Inflammatory macrophage treated with lipopolysaccharide for 1 hour (primary cell): ENCODE measurements around the gene CDH9.
"Not testable (repeated sequence)": the region's sequence is repeated elsewhere in the genome, so short reads cannot be mapped to it uniquely, and the experiment has no call there.

Experiments used
- DNase-seq, 2 donors: peaks; one replicate each; pipeline ENCODE4 v3.0.0-alpha.2; 2020 to 2022

Gene CDH9

GRCh38 chr5:26948921-26949320 lies 89.5 kb downstream of the CDH9 start:
- DNase-seq, result no peak

- DNase-seq, result no peak
These were observed 92.5 kb downstream of the CDH9 start for GRCh38 chr5:26945901-26946300.

GRCh38 chr5:26942481-26942880 lies 95.9 kb downstream of the CDH9 start:
- no peak for DNase-seq

GRCh38 chr5:26940994-26941393 lies 97.4 kb downstream of the CDH9 start:
- no peak for DNase-seq

GRCh38 chr5:26932238-26932637 lies 106.1 kb downstream of the CDH9 start:
- no peak for DNase-seq

GRCh38 chr5:26921439-26921838 lies 116.9 kb downstream of the CDH9 start:
- DNase-seq, result no peak

GRCh38 chr5:26903469-26903868 lies 134.9 kb downstream of the CDH9 start:
- no peak for DNase-seq

GRCh38 chr5:26894719-26895263 lies 143.6 kb downstream of the CDH9 start:
- DNase-seq, result no peak

GRCh38 chr5:26893078-26893477 lies 145.3 kb downstream of the CDH9 start:
- DNase-seq, result no peak

GRCh38 chr5:26889815-26890214 lies 148.6 kb downstream of the CDH9 start:
- DNase-seq, result no peak

GRCh38 chr5:26884481-26884880 lies 153.9 kb downstream of the CDH9 start:
- DNase-seq, result no peak

GRCh38 chr5:26883375-26883774 lies 155.0 kb downstream of the CDH9 start:
- DNase-seq, result no peak

GRCh38 chr5:26881901-26882300 lies 156.5 kb downstream of the CDH9 start:
- DNase-seq, result no peak

GRCh38 chr5:26877154-26877553 lies 161.2 kb downstream of the CDH9 start:
- no peak for DNase-seq

GRCh38 chr5:26872337-26872736 lies 166.0 kb downstream of the CDH9 start:
- no peak for DNase-seq

- no peak for DNase-seq
These were observed 168.6 kb downstream of the CDH9 start for GRCh38 chr5:26869781-26870180.

- DNase-seq, result no peak
These were observed 169.9 kb downstream of the CDH9 start for GRCh38 chr5:26868504-26868903.

- DNase-seq, result no peak
These were observed 174.3 kb downstream of the CDH9 start for GRCh38 chr5:26864061-26864460.

GRCh38 chr5:26856238-26856637 lies 182.1 kb downstream of the CDH9 start:
- DNase-seq, result no peak

GRCh38 chr5:26852450-26852849 lies 185.9 kb downstream of the CDH9 start:
- DNase-seq, result not testable (repeated sequence)

- no peak for DNase-seq
These were observed 191.2 kb downstream of the CDH9 start for GRCh38 chr5:26847041-26847736.

GRCh38 chr5:26843677-26844076 lies 194.7 kb downstream of the CDH9 start:
- no peak for DNase-seq

GRCh38 chr5:26833596-26833995 lies 204.8 kb downstream of the CDH9 start:
- DNase-seq, result no peak
